ENCODE data around the gene ELF3. TPM values are rescaled to one million over a fixed set of nuclear protein-coding genes. Genes with fewer than 3 reads are reported as not detected.

The ELF3 gene
- polyA plus RNA-seq, 1 donor from 2014 or later = 0.26 TPM

DNA sequence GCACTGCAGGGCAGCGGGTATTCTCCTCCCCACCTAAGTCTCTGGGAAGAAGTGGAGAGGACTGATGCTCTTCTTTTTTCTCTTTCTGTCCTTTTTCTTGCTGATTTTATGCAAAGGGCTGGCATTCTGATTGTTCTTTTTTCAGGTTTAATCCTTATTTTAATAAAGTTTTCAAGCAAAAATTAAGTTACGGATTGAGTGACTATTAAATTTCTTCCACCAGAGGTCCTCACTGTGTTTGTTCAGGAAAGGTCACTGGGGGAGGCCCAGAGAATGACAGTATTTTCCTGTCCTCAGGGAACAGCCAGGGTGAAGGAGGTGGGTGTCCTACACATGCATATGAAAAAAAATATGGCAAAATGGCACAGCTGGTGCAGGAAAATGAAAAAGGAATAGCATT, 4.4 kb upstream of the ELF3 start:
- H3F3A ChIP-seq (ENCODE audit: insufficient read depth, low read length, poor library complexity, severe bottlenecking) = no peaks in the 10 kb centered on the region
- TF ChIP-seq RAD21 (conservative IDR thresholded peaks at IDR 0.05) = no peak
- no peak for TF ChIP-seq EZH2 (IDR thresholded peaks at IDR 0.05; ENCODE audit: borderline replicate concordance, insufficient read depth, low read length, poor library complexity, severe bottlenecking)
- no peak for TF ChIP-seq TAF1 (IDR thresholded peaks at IDR 0.05; ENCODE audit: low read depth)
- no peak for TF ChIP-seq MXI1 (conservative IDR thresholded peaks at IDR 0.05; ENCODE audit: poor library complexity, severe bottlenecking)
- no peak for TF ChIP-seq SMC3 (conservative IDR thresholded peaks at IDR 0.05; ENCODE audit: poor library complexity)
- TF ChIP-seq REST (IDR thresholded peaks at IDR 0.05; ENCODE audit: borderline replicate concordance) = no peak
- no peak for TF ChIP-seq CTCF (IDR thresholded peaks at IDR 0.05; ENCODE audit: poor library complexity, severe bottlenecking)
- no peak for TF ChIP-seq POLR2AphosphoS5 (IDR thresholded peaks at IDR 0.05)
- no peak for TF ChIP-seq EP300 (conservative IDR thresholded peaks at IDR 0.05; ENCODE audit: poor library complexity, severe bottlenecking)
- no peaks in the 10 kb centered on the region for H3K36me3 ChIP-seq (ENCODE audit: insufficient read depth, low read length)
- H3K9me3 ChIP-seq (ENCODE audit: low read length) = no peaks in the 10 kb centered on the region
- H3K27me3 ChIP-seq (ENCODE audit: insufficient read depth, low read depth, low read length) = no peaks in the 10 kb centered on the region
- no peak overlapping the region for H2AFZ ChIP-seq (ENCODE audit: low read depth, low read length)
- H3K9me2 ChIP-seq (ENCODE audit: insufficient read depth, low read length) = no peaks in the 10 kb centered on the region
- H3K79me2 ChIP-seq (replicated peaks; ENCODE audit: insufficient read depth, low read length) = no peaks in the 10 kb centered on the region
- no peak overlapping the region for H3K4me3 ChIP-seq (ENCODE audit: low read length)
- no peak overlapping the region for H3K9ac ChIP-seq (ENCODE audit: low read length)
- no peak overlapping the region for H3K27ac ChIP-seq (ENCODE audit: low read length)
- H4K20me1 ChIP-seq (ENCODE audit: insufficient read depth) = no peaks in the 10 kb centered on the region
- no peak overlapping the region for H3K4me2 ChIP-seq (ENCODE audit: low read length)

DNA sequence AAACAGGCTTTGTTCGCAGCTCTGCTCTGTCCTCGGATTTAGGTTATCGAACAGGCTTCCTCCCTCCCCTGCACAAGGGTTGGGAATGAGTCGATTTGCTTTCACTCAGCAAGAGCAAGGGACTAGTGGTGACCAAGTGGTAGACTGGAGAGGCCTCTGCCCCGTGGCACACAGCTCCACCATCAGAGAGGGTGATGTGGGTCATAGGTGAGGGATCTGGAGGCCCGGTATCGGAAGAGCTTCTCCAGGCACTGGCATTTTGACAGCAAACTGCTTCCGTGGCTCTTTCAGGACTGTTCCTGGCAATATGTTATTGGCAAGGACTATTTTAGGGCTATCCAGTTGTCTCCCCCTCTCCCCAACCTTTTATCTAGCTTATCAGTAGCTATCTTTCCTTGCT, 3.1 kb upstream of the ELF3 start:
- TF ChIP-seq TAF1 (IDR thresholded peaks at IDR 0.05; ENCODE audit: low read depth) (no peak), EP300 (conservative IDR thresholded peaks at IDR 0.05; ENCODE audit: poor library complexity, severe bottlenecking) (no peak), SMC3 (conservative IDR thresholded peaks at IDR 0.05; ENCODE audit: poor library complexity) (no peak), REST (IDR thresholded peaks at IDR 0.05; ENCODE audit: borderline replicate concordance) (no peak), MXI1 (conservative IDR thresholded peaks at IDR 0.05; ENCODE audit: poor library complexity, severe bottlenecking) (no peak), RAD21 (conservative IDR thresholded peaks at IDR 0.05) (no peak), CTCF (IDR thresholded peaks at IDR 0.05; ENCODE audit: poor library complexity, severe bottlenecking) (no peak), EZH2 (IDR thresholded peaks at IDR 0.05; ENCODE audit: borderline replicate concordance, insufficient read depth, low read length, poor library complexity, severe bottlenecking) (no peak), POLR2AphosphoS5 (IDR thresholded peaks at IDR 0.05) (no peak)
- Histone ChIP-seq H3K4me2 (ENCODE audit: low read length) (no peak overlapping the region), H3K9me2 (ENCODE audit: insufficient read depth, low read length) (no peaks in the 10 kb centered on the region), H3K9me3 (ENCODE audit: low read length) (no peaks in the 10 kb centered on the region), H3K27me3 (ENCODE audit: insufficient read depth, low read depth, low read length) (no peaks in the 10 kb centered on the region), H3K79me2 (replicated peaks; ENCODE audit: insufficient read depth, low read length) (no peaks in the 10 kb centered on the region), H3K4me3 (ENCODE audit: low read length) (no peak overlapping the region), H3K36me3 (ENCODE audit: insufficient read depth, low read length) (no peaks in the 10 kb centered on the region), H3K9ac (ENCODE audit: low read length) (no peak overlapping the region), H3F3A (ENCODE audit: insufficient read depth, low read length, poor library complexity, severe bottlenecking) (no peaks in the 10 kb centered on the region), H3K27ac (ENCODE audit: low read length) (no peak overlapping the region), H4K20me1 (ENCODE audit: insufficient read depth) (no peaks in the 10 kb centered on the region), H2AFZ (ENCODE audit: low read depth, low read length) (no peak overlapping the region)

Measured in neural cell (in vitro differentiated cells).